Stomach (tissue), 9 donors: ENCODE results near the gene OLA1. TPM values are rescaled to one million over a fixed set of nuclear protein-coding genes. Genes with fewer than 3 reads are reported as not detected.

Experiments
- DNase-seq, 2 donors: peaks; one replicate each; pipeline versions ENCODE4 v3.0.0 to v3.0.0-alpha.2; 2013 to 2019
- H3K27ac ChIP-seq, 5 donors: fragments of 200-600 bp in 4 of 5; sonication (generic) in 4 of 5; one replicate each; pipeline ENCODE4 v1.5.1; 2013 to 2019; ENCODE audit warnings: mild to moderate bottlenecking in 1 of 5, moderate library complexity in 1 of 5
- H3K27me3 ChIP-seq, 3 donors: fragments of 200-600 bp; sonication (generic); one replicate each; pipeline ENCODE4 v1.5.1; 2017 to 2019; ENCODE audit warnings: mixed run types in 1 of 3
- H3K36me3 ChIP-seq, 4 donors: fragments of 200-600 bp; sonication (generic); 1 replicate in 3 of 4; 2 replicates in 1 of 4; pipeline ENCODE4 v1.5.1; 2016 to 2019
- H3K4me1 ChIP-seq, 4 donors: fragments of 200-600 bp; sonication (generic); one replicate each; pipeline ENCODE4 v1.5.1; 2016 to 2019
- H3K4me3 ChIP-seq, 4 donors: fragments of 200-600 bp; sonication (generic) in 3 of 4; one replicate each; pipeline ENCODE4 v1.5.1; 2016 to 2019; ENCODE audit warnings: mild to moderate bottlenecking in 1 of 4
- H3K9me3 ChIP-seq, 4 donors: fragments of 200-600 bp; sonication (generic); one replicate each; pipeline ENCODE4 v1.5.1; 2016 to 2019
- EP300 ChIP-seq: sonication (generic); formaldehyde crosslinking; IDR thresholded peaks from one replicate; pipeline ENCODE4 v1.6.1; 2017; ENCODE audit warnings: antibody characterized with exemption
- POLR2A ChIP-seq, 4 donors: fragments of 450-650 bp; IDR thresholded peaks; one replicate each; pipeline ENCODE4 v1.6.1; 2016; ENCODE audit warnings: antibody characterized with exemption in 4 of 4, control low read depth in 2 of 4, mild to moderate bottlenecking in 1 of 4, moderate library complexity in 1 of 4
- POLR2AphosphoS5 ChIP-seq, 3 donors: sonication (generic); formaldehyde crosslinking; IDR thresholded peaks; one replicate each; pipeline ENCODE4 v1.6.1; 2016; ENCODE audit warnings: antibody characterized with exemption in 3 of 3
- whole genome bisulfite sequencing, 5 donors: extraction: QIAGEN DNeasy Blood & Tissue Kit in 3 of 5; methylation state at CpG; one replicate each; pipeline versions ENCODE4 v1.1.5 to v1.1.7; 2013 to 2018; 5-methylcytosine and 5-hydroxymethylcytosine counted together
- intact Hi-C: fragments of 100-400 bp; cut with DNase I; formaldehyde crosslinking; loops from one replicate; pipeline ENCODE4 v1.15.1; 2023; ENCODE audit warnings: low total_unique reads
- polyA plus RNA-seq, 3 donors: library from polyadenylated mRNA; stranded (reverse); fragments of 200-250 nt; gene quantifications; one replicate each; pipeline ENCODE4 v1.2.3, GENCODE V29; 2013
- total RNA-seq, 5 donors: library from RNA; depleted of rRNA; stranded (reverse); fragments of >200 nt; gene quantifications; one replicate each; pipeline versions ENCODE4 v1.1.0 to v1.2.3, GENCODE V29; 2014 to 2016
- TF ChIP-seq, protein P1 (sequence below), 7 experiments: fragments of 450-650 bp in 4 of 7; fragments of 200-600 bp in 3 of 7; sonication (generic) in 3 of 7; IDR thresholded peaks; one replicate each; pipeline ENCODE4 v1.5.1; 2016 to 2019; ENCODE audit warnings: antibody characterized with exemption in 7 of 7, control low read depth in 2 of 7, mild to moderate bottlenecking in 1 of 7
- donor health status: healthy with polysubstance abuse.
- donor health status: Bipolar disorder and iron deficiency.
- donor health status: healthy.

OLA1 gene
- total and polyA plus RNA-seq, 8 donors = 20.6 to 149 (median 75.3) TPM

DNA sequence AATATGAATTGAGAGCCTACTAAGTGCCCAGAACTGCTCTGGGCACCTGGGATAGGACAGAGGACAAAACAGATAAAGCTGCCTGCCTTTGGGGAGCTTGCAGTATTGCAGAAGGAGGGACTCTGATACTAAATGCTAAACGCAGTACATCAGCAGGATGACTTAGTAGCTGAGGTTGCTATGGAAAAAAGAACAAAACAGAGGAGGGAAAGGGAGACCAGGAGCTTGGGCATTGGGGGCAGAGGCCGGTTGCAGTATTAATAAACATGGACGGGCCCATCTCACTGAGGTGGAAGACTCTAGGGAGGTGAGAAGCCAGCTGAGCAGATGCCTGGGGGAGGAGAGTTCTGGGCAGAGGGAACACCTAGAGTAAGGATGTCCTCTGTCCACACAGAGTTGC, 217.1 kb downstream of the OLA1 start:
- TF ChIP-seq POLR2A (IDR thresholded peaks at IDR 0.05) (no peak), EP300 (no peak), POLR2AphosphoS5 (IDR thresholded peaks at IDR 0.05) (no peak)
- TF ChIP-seq, protein P1, sequence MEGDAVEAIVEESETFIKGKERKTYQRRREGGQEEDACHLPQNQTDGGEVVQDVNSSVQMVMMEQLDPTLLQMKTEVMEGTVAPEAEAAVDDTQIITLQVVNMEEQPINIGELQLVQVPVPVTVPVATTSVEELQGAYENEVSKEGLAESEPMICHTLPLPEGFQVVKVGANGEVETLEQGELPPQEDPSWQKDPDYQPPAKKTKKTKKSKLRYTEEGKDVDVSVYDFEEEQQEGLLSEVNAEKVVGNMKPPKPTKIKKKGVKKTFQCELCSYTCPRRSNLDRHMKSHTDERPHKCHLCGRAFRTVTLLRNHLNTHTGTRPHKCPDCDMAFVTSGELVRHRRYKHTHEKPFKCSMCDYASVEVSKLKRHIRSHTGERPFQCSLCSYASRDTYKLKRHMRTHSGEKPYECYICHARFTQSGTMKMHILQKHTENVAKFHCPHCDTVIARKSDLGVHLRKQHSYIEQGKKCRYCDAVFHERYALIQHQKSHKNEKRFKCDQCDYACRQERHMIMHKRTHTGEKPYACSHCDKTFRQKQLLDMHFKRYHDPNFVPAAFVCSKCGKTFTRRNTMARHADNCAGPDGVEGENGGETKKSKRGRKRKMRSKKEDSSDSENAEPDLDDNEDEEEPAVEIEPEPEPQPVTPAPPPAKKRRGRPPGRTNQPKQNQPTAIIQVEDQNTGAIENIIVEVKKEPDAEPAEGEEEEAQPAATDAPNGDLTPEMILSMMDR (IDR thresholded peaks at IDR 0.05) = no peak
- no peak for DNase-seq
- Histone ChIP-seq H3K27me3 (no peaks in the 10 kb centered on the region), H3K9me3 (no peaks in the 10 kb centered on the region), H3K36me3 (no peaks in the 10 kb centered on the region), H3K4me3 (no peak overlapping the region), H3K27ac (peak overlapping the region in 2 of 5 donors; percentile 55 to 56), H3K4me1 (peaks cover 0 to 16% (median 2%) of the 10 kb centered on the region in 4 donors)
- WGBS, 5 donors = 58 to 84% (median 66%) methylated on average over 3 of the region's 3 CpGs
- intact Hi-C loops = no loop called here

DNA sequence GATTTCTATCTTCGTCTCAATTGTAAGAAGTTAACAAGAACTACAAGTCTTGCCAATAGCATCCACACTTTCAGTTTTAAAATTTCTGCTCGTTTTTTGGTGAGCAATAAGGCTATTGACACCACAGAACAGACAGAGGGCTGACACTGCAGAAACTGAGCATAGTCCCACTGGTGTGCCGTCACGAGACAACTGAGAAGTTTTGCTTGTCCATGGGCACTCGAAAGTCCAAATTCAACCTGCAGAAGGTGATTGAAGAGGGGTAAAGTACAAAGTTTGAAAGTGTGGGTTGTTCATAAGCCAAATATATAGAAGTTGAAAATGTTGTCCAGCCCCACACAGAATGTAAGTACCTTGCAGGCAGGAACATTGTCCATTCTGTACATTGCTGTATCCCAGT, 219.4 kb downstream of the OLA1 start:
- no peaks in the 10 kb centered on the region for H3K9me3 ChIP-seq
- WGBS, 5 donors = 75 to 80% (median 77%) methylated on average over 5 of the region's 5 CpGs
- no peak overlapping the region for H3K27ac ChIP-seq
- intact Hi-C loops = no loop called here
- no peaks in the 10 kb centered on the region for H3K36me3 ChIP-seq
- no peak overlapping the region for H3K4me3 ChIP-seq
- H3K27me3 ChIP-seq = no peaks in the 10 kb centered on the region
- DNase-seq = no peak
- H3K4me1 ChIP-seq = peaks cover under 1 to 30% (median 11%) of the 10 kb centered on the region in 4 donors
- no peak for TF ChIP-seq POLR2AphosphoS5 (IDR thresholded peaks at IDR 0.05)
- no peak for TF ChIP-seq POLR2A (IDR thresholded peaks at IDR 0.05)
- no peak for TF ChIP-seq EP300
- TF ChIP-seq, protein P1 (IDR thresholded peaks at IDR 0.05) = no peak

DNA sequence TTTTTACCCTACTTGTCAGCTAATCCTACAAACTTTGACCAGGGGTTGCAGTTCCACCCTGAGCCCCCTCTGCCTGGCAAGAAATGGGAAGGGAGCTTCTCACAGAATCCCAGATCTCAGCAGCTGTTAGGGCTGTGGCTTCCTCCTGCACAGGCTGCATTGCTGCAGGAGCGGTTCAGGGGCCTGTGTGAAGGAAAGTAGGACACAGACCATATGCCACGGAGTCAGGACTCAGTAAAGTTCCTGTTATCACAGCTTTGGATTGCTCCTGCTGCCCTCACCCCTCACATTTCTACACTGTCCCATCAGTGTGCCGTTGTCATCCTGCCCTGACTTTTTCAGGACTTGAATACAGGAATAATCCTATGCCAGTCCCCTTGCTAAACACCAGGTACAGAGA, 220.4 kb downstream of the OLA1 start:
- TF ChIP-seq POLR2AphosphoS5 (IDR thresholded peaks at IDR 0.05) (no peak), EP300 (no peak), POLR2A (IDR thresholded peaks at IDR 0.05) (no peak)
- TF ChIP-seq, protein P1 (IDR thresholded peaks at IDR 0.05) = no peak
- intact Hi-C loops = no loop called here
- WGBS, 5 donors = 57 to 70% (median 68%) methylated on average over 3 of the region's 3 CpGs
- H3K4me1 ChIP-seq = peaks cover 4 to 36% (median 20%) of the 10 kb centered on the region in 4 donors
- peak overlapping the region in 1 of 5 donors; percentile 3 for H3K27ac ChIP-seq
- H3K27me3 ChIP-seq = no peaks in the 10 kb centered on the region
- no peak overlapping the region for H3K4me3 ChIP-seq
- no peaks in the 10 kb centered on the region for H3K9me3 ChIP-seq
- no peaks in the 10 kb centered on the region for H3K36me3 ChIP-seq
- peak in 1 of 2 donors; percentile 58 for DNase-seq

DNA sequence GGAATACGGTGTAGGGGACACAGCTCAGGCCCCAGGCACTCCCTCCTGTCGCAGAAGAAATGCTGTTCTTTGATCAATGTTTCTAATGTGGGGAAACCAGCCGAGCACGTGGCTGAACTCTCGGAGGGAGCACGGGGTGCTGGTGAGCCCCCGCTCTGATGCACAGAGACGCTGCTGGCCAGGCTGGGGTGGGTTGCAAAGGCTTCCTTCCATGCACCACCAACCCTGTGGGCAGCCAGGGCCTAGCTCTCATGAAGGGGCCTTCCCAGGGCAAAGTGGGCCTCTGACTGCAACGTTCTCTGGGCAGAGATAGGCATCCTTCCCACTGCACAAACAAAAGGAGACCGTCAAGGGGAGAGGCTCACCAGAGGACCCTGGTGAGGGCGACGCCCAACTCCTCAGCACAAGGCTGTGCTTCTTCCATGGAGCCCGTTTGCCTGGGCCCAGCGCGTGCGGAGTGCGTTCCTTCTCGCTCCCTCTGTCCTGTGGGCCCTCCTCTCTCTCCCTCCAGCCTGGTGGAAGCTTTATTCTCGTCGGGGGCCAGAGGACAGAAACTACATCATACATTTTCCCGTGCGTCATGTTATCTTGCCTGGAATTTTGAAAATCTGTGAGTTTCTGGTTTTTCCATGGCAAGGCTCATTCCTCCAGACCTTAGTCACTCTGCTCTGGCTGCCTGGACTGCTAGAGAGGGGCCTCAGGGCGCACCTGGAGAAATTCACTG, 222.0 kb downstream of the OLA1 start:
- no peak for TF ChIP-seq EP300
- TF ChIP-seq, protein P1 (IDR thresholded peaks at IDR 0.05) = no peak
- H3K36me3 ChIP-seq = no peaks in the 10 kb centered on the region
- H3K9me3 ChIP-seq = no peaks in the 10 kb centered on the region
- 80 to 87% (median 84%) methylated on average over 15 to 23 of the region's 23 CpGs for WGBS, 5 donors
- H3K27me3 ChIP-seq = no peaks in the 10 kb centered on the region
- H3K4me3 ChIP-seq = no peak overlapping the region
- H3K27ac ChIP-seq = peak overlapping the region; percentile 67 to 92 (median 83)
- peaks cover 4 to 36% (median 21%) of the 10 kb centered on the region in 4 donors for H3K4me1 ChIP-seq
- intact Hi-C loops = no loop called here
- DNase-seq = peak in 1 of 2 donors; percentile 38
